ENCODE results near the gene OBP2B. TPM values are rescaled to one million over a fixed set of nuclear protein-coding genes. Genes with fewer than 3 reads are reported as not detected.
"Not testable (repeated sequence)": the region's sequence is repeated elsewhere in the genome, so short reads cannot be mapped to it uniquely, and the experiment has no call there.

Gene OBP2B
- total RNA-seq, 1 donor from 2014 or later, result not detected

DNA sequence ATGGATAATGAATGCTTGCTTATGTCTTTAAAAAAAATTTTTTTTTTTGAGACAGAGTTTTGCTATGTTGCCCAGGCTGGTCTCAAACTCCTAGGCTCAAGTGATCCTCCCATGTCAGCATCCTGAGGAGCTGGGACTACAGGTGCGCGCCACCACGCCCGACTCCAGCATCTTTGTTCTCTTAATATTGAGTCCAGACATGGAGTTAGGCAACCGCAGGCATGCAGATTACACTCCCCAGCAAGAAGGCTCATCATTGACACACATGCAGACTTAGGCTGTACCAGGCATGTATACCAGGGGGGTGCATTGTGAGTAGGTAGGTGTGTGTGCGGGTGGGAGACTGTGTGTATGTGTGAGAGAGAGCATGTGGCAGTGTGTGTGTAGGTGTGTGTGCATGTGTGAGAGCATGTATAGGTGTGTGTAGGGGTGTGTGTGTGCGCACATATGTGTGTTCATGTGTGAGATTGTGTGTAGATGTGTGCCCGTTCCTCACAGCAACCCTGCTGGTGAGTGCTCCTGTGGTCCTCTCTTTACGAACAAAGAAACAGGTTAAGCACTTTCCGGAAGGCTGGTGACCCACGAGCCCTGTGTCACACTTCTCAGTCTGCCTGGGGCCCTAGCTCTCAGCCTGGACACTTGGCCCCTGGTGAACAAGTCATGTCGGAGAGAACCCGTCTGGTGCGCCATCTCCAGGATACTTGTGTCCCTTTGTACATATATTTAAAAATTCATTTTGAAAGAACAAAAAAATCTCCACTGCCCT is 6.2 kb downstream of the OBP2B start:
- no peak for DNase-seq (ENCODE audit: low read depth)

DNA sequence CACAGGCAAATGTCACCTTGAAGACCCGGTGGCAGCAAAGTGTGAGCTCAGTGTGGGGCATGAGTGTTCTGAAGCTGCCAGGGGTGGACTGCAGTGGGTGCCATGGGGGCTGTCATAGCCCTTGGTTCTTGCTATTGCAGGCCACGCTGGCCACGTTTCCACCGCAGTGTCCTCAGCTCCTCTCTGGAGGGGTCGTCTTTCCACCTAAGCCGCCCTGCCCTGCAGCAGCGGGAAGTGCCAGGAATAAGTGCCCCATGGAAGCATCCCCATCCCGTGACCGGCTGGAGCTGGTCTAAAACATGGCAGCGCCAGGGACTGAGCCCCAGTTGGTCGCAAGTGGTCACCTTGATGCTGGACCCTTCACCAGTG is 6.9 kb downstream of the OBP2B start:
- no peak for DNase-seq (ENCODE audit: low read depth)

DNA sequence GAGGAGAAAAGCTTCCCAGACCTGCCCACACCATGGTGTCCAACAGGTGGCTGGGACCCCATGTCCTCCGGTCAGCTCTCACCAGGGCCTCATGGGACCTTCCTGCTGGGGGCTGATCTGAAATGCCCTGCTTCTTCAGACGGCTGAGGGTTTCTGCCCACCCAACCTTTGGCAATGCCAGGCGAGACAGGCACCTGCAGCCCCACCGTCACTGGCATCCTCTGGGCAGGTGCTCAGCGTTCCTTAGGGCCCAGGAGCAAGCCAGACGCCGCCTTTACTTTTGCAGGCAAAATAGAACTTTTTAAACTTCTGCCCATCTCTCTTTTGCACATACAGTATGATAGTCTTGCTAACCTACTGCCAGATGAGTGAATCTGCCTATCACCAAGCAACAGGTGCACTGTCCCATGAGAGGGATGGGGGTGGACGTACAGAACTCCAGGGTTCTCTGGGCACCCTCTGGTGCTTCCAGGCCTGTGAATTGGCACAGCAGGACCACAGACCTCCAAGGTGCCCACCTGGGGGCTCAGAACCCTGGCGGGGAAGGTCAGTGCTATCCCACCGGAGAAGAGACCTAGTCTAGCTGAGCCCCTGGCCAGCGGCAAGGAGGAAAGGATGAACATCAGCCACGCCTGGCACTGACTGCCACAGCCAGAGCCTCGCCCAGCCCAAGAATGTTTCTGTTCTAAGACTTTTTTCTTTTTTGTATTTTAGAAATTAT is 7.5 kb downstream of the OBP2B start:
- no peak for DNase-seq (ENCODE audit: low read depth)

DNA sequence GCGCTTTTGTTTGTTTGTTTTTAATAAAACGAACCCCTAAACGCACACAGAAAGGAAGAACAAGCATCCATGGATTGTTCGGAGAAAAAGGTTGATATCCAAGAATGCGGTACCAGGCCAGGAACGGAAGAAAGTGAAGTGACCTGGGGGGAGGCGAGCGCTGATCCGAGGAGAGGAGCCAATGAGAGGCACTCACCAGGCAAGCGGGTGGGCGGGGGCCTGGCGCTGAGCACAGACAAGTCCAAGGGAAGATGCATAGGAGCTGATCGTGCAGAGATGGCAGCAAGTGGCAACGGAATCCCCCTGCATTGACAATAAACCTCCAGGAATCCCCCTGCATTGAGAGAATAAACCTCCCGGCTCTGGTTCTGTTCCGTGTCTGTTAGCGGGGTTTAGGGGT is 8.4 kb downstream of the OBP2B start:
- DNase-seq (ENCODE audit: low read depth), result no peak

DNA sequence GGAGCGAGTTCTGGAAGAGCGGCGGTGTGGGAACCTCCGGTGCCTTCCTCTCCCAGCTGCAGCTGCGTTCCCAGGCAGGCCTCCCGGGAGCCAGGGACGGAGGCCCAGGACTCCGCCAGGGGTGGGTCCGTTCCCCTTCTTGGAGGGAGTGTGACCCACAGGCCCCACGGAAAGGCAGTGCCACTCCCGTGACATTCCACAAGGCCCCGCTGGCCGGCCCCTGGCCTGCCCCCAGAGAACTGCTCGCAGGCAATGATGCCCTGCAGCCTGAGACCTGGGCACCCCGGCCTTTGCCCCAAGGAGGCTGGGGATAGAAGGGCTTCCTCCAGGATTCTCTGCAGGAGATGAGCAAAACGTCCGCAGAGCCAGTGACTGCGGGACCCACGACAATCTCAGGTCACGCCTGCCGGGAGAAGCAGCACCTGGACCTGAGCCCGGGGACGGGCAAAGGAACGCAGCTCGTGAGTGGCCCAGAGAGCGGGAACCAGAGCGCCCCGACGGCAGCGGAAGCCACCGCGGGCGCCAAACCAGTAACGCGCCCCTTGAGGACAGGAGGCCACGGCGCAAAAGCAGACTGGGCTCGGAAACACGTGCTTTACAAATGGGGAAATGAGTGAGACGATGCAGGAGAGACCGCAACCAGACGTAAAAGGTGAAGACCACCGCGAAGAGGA is 9.3 kb downstream of the OBP2B start:
- DNase-seq (ENCODE audit: low read depth), result no peak

DNA sequence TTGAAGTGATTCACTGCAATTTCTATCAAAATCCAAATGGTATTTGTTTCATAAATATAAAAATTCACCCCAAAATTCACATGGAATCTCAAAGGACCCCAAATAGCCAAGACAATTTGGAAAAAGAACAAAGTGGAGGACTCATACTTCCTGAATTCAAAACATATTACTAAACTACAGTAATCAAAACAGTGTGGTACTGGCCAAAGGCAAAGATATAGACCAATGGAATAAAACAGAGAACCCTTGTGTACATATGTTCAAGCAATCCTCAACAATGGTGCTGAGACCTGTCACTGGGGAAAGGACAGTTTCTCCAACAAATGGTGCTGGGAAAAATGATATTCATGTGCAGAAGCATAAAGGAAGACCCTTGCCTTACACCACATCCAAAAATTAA is 14.0 kb downstream of the OBP2B start:
- DNase-seq (ENCODE audit: low read depth), result no peak

DNA sequence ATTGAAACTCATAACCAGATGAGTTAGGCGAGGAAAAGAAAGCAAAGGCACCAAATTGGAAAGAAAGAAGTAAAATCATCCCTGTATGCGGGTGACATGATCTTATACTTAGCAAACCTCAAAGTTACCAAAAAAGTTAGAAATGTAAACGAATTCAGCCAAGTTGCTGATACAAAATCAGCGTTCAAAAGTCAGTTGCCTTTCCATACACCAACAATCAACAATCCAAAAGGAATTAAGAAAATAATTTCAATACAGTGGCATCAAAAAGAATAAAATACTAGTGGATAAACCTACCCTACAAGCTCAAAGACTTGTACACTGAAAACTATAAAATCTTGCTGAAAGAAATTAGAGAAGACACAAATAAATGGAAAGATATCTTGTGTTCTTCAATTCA is 14.5 kb downstream of the OBP2B start:
- DNase-seq (ENCODE audit: low read depth), result no peak

DNA sequence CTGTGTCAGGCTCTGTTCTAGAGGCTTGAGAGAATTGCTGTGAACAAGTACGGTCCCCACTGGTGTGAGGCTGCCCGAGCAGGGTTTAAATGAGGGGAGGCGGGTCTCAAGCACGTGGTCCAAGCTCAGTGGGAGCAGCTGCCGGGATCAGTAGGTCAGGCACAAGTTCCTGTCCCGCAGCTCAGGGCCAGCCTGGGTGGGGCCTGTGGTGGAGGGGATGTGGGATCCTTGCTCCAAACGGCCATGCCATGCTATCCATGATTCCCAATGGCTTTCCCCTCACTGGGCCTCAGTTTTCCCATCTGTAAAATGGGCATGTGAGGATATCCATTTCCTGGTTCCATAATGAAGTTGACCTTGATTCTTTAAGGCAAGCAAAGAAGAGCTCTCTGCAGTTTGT is 17.1 kb downstream of the OBP2B start:
- no peak for DNase-seq (ENCODE audit: low read depth)

DNA sequence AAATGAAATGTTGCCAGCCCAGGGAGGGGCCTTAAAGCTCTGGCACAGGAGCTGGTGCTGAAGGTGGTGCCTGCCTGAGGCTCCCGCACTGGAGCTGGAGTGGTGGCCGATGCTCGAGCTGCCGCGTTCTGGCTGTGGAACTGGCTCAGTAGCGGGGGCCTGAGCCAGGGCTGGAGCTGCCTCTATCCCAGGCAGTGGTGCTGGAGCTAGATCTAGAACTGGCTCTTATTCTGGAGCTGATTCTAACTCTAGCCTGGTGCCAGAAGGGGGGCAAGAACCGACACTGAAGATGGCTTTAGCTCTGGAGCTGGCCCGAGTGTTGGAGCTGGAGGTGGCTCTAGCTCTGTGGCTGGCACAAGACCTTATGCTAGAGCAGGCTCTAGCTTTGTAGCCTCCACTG is 19.2 kb downstream of the OBP2B start:
- DNase-seq (ENCODE audit: low read depth), result no peak

DNA sequence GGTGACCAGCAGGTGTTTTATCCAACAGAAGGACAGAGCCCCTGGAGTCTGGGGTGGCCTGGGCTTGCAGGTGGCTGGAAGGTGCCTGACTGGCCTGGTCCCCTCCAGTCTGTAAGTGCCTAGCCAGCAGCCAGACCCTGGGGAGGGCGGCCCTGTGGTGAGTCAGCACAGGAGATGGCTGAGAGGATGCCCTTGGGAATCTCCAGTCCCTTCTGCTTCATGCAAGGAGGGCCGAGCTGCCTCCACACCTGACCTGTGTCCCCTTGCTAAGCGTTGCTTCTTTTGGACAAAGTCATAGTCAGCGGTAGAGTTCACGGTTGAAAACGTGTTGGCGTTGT is 20.2 kb downstream of the OBP2B start:
- no peak for DNase-seq (ENCODE audit: low read depth)

DNA sequence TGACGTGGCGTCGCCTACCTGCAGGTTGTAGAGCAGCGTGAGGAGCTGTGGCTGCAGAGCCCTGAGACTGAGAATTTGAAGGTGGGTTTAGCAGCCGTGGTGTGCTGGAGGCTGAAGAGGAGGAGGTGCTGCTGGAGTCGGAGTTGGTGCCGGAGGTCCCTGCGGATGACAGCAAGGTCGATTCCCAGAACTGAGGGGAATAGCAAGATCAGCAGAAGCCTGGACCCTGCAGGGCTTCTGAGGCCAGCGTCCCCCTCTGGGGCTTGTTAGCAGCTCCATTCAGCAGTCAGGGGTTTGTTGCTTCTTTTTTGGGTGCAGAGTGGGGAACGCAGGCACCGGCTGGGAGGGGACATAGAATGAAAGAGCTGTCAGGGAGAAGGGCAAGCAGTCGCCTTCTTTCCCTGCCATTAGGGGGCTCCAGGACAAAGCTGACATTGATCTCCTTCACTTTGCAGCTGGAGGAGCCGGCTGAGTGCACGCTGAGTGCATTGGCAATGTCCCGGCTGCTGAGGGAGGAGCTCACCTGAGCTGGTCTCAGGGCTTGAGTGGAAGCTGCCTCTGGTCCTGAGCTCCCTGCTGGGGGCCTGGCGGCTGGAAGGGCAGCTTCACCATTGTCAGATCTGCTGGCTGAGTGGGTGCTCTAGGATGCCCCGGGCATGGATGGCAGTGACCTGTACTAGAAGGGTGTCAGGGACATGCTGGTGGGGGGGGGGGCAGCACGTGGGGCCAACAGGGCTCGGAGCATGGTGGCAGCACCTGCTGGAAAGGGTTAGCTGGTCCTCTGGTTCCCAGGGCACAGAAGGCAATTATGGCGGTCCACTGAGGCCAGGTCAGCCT is 20.8 kb downstream of the OBP2B start:
- DNase-seq (ENCODE audit: low read depth), result peak; percentile 4

DNA sequence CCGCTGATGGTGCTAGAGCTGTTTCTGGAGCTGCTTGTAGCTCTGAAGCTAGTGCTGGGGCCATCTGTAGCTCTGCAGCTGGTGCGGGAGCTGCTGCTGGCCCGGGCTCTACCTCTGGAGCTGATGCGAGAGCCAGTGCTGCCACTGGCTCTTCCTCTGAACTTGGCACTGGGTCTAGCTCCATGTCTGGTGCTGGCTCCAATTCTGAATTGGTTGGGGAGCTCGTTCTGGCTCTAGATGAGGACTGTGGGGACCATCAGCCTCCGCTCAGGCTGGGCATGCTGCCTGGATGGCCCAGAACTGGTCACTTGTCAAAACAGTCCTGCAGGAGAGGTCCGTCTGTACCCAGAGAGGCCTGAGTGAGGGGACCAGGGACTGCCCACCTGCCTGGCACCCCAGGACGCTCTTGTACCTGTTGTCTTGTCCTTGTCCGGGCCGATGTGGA is 21.5 kb downstream of the OBP2B start:
- DNase-seq (ENCODE audit: low read depth), result no peak

DNA sequence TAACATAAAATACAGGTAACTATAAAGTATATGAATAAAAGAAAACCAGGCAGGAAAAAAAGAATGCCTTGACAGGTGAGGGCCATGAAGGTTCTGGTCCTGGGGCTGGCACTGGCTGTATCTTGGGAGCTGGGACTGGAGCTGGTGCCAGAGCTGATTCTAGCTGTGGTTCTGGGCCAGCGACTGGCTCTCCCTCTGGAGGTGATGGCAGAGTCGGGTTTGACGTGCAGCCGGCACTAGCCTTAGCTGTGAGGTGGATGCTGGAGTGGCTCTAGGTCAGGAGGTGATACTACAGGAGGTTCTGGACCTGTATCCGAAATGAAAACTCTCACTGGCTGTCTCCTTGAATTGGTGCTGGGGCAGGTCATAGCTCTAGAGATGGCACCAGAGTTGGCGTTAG is 22.3 kb downstream of the OBP2B start:
- DNase-seq (ENCODE audit: low read depth), result no peak

DNA sequence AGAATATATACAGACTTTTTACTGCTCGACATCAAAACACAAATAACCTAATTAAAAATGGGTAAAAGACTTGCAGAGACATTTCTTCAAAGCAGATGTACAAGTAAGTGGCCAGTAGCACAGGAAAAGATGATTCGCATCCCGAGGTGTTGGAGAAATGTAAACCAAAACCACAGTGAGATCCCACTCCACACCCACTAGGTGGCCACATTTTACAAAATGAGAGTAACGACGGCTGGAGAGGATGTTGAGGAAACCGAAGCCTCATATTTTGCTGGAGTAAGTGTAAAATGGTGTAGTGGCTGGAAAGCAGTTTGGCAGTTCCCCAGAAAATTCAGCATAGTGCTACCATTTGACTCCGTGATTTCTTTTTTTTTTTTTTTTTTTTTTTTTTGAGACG is 24.1 kb downstream of the OBP2B start:
- DNase-seq (ENCODE audit: low read depth), result peak; percentile 76

DNA sequence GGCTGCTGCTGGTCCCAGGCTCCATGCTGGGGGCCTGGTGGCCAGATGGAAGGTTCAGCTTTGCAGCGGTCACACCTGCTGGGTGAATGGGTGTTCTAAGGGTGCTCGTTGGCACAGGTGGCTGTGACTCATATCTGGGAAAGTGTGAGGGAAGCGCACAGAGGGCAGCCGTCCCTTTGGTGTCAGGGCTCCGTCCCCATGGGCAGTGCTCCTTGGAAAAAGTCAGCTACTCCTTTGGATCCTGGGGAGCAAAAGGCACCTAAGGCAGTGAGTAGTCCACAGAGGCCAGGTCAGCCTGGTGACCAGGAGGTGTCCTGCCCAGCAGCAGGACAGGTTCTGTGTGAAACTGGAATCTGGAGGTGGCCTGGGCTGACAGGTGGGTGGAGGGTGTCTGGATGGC is 26.9 kb downstream of the OBP2B start:
- DNase-seq (ENCODE audit: low read depth), result no peak

DNA sequence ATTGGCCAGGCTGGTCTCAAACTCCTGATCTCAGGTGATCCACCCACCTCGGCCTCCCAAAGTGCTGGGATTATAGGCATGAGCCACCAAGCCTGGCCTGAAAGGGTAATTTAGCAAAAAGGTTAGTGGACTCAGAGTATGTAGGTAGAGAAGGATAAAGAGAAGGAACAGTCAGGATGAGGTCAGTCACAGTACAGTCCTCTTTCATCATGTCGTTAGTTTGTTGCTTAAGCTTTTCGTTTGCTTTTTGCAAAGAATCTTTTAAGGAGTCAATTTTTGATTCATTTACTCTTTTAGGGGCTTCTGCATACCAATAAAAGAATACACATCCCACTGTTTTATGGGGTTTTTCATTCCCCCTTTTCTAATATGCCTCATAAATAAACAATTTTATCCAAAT is 27.5 kb downstream of the OBP2B start:
- no peak for DNase-seq (ENCODE audit: low read depth)

DNA sequence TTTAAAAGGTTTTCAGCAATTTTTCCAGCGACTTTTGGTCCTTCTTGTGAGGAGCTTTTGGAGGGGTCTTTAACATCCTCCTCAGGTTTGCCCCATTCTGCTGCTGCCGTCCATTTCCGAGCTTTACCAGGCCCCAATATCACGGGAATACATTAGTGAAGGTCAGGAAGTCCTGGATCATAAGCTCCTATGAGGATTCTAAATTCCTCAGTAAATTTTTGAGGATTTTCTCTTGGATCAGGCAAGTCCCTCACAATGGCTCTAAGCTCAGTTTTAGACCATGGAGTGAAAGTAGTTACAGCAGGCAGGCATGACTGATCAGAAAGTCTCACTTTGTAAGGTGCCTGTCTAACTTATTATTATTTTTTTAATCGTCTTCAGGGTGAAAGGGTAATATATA is 28.1 kb downstream of the OBP2B start:
- no peak for DNase-seq (ENCODE audit: low read depth)

DNA sequence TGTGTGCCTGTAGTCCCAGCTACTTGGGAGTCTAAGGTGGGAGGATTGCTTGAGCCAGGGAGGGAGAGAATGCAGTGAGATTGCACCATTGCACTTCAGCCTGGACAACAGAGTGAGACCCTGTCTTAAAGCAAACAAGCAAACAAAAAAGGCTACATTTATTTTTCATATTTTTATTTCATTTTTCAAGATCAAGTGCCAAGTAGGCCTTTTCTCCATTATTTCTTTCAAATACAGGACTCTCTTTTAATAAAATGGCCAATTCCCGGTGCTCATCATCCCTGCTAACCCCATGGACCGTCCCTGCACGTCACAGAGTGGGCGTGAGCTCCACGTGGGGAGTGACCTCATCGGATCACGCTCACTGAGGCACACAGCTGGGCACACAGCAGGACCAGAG is 36.0 kb downstream of the OBP2B start:
- DNase-seq (ENCODE audit: low read depth), result no peak

DNA sequence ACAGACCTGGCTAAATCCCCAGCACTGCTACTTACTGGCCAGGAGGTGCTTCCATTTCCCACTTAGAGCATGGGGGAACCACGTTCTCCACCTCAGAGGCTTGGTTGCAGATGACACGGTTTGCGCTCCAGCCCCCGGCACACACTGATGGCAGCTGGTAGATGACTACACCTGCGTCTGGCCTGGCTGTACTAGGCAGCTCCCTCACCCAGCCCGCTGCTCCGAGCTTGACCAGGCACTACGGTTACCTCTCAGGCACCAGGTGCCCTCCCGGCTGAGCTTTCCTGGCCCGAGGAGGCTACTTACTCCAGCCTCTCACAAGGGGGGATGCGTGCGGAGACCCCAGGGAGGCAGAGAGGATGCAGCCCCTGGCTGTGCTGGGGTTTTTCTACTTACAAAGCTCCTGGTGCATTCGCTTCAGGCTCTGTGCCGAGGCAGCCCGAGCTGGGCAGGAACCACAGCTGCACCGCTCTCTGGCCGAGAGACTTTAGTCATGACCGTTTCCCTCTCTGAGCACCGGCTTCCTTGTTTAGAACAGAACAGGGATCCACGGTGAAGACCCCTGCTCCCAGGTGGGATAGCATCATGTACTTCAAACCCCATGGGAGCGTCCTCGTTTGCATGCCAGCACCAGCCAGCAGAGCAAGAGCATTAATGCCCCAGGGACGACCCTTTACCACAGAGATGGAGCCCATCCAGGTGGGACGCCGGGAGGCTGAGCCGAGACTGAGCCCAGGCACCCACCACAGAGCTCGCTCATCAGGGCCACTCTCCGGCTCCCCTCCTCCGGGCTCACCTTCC is 37.7 kb downstream of the OBP2B start:
- DNase-seq (ENCODE audit: low read depth), result no peak

DNA sequence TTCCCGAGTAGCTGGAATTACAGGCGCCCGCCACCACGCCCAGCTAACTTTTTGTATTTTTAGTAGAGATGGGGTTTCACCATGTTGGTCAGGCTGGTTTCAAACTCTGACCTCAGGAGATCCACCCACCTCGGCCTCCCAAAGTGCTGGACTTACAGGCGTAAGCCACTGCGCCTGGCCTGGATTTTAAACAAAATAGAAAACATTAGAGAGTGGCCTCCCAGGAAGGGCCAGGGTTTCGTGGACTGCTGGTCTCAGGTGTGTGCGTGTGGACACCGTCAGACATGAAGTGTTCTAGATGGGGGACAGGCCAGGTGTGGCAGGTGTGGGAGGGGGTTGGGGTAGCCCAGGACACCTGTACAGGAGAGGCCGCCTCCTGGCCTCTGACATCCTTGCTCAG is 38.3 kb downstream of the OBP2B start:
- DNase-seq (ENCODE audit: low read depth), result no peak

DNA sequence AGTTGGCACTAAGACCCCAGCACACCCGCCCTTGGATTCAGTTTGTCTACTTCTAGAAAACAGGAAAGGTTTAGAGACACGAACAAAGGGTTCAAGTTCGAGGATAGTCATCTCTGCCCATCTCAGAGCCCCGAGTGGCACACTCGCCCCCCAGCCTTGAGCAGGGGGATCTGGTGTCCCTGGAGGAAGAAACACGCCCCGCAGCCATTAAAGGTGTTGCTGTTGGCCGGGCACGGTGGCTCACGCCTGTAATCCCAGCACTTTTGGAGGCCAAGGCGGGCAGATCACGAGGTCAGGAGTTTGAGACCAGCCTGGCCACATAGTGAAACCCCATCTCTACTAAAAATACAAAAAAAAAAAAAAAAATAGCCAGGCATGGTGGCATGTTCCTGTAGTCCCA is 39.4 kb downstream of the OBP2B start:
- not testable (repeated sequence) for DNase-seq (ENCODE audit: low read depth)

All from myocyte (in vitro differentiated cells).